ENCODE data around the gene EBLN2.

The EBLN2 gene

DNA sequence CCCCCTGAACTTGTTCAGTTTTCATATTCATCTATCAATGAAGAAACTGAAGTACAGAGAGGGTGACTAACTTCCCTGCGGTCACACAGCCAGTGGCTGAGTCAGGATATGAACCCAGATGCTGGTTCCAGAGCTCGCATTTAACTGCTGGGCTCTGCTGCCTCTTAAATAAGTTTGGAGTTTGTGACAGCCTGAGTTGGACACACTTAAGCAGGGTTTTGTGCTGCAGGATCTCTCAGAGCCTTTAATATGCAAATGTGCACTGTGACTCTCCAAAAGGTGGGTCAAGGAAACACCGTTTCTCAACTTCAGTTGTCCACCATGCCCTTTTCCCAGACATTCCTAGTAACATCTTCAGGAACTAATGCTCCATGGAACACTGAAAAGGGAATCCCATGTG is 45.8 kb downstream of the EBLN2 start:
- no peak for DNase-seq (ENCODE audit: low read depth in 2 of 2)

DNA sequence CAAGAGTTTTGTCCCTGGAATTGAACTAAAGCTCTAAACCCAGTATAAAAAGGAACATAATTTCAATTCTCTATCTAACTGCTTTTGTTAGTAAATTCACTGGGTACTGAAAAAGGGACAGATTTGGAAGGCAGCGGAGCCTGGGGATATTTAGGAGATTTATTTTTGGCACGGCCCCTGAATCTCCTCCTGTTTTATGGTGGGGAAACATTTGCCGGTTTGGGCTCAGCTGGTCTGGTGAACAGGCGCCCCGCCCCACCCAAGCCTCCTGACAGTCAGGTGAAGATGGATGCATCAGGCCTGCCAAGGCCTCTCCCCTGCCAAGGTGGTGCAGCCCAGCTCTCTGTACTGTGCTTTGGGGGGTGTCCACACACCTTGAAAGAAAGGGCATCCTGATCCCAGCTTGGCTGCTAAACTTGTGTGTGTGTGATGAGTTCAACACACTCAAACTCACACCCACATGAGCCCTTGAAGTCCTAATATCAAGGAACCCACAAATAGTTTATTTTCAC is 46.3 kb downstream of the EBLN2 start:
- DNase-seq (ENCODE audit: low read depth in 2 of 2): no peak

DNA sequence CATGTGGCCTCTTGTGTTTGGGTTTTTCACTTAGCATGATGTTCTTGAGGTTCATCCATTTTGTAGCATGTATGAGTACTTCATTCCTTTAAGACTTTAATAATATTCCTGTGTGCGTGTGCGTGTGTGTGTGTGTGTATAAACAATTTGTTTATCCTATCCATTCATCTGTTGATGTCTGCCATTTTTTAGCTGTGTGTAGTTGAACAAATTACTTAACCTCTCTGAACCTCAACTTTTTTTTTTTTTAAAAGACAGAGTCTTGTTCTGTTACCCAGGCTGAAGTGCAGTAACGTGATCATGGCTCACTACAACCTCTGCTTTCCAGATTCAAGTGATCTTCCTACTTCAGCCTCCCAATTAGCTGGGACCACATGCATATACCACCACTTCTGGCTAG is 47.3 kb downstream of the EBLN2 start:
- no peak for DNase-seq (ENCODE audit: low read depth in 2 of 2)

DNA sequence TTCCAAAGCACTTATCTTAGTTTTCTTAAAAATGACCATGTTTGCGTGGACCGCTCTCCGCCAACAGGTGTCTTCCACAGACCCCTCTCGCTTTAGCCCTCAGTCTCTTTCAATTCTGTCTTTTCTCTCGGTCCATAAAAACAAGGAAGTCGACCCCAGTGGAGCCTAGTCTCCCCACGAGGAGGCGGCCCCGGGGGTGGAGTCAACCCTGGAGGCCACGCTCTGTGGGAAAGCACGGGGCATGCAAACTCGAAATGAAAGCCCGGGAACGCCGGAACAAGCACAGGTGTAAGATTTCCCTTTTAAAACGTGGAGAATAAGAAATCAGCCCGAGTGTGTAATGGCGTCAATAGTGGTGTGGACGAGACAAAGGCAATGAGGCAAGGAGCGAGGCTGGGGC is 49.1 kb downstream of the EBLN2 start:
- no peak for DNase-seq (ENCODE audit: low read depth in 2 of 2)
